Neural crest cell (in vitro differentiated cells): ENCODE data around the gene ZFAND2A. TPM values are rescaled to one million over a fixed set of nuclear protein-coding genes. Genes with fewer than 3 reads are reported as not detected.
"Not testable (repeated sequence)": the region's sequence is repeated elsewhere in the genome, so short reads cannot be mapped to it uniquely, and the experiment has no call there.

Experiments
- DNase-seq: peaks from one replicate; pipeline ENCODE4 v3.0.0; 2021; ENCODE audit warnings: low read depth, mixed read lengths, low spot score
- H3K27ac Mint-ChIP-seq: one replicate; pipeline ENCODE4 v1.8.0; 2021; ENCODE audit warnings: mild to moderate bottlenecking, mixed read lengths; ENCODE audit not compliant: unreplicated experiment
- H3K27me3 Mint-ChIP-seq: 2 replicates; pipeline ENCODE4 v1.8.0; 2021; ENCODE audit warnings: low read depth, mild to moderate bottlenecking, mixed read lengths
- H3K36me3 Mint-ChIP-seq: 2 replicates; pipeline ENCODE4 v1.8.0; 2021; ENCODE audit warnings: low read depth, mild to moderate bottlenecking, mixed read lengths
- H3K4me1 Mint-ChIP-seq: 2 replicates; pipeline ENCODE4 v1.8.0; 2021; ENCODE audit warnings: mixed read lengths
- H3K4me3 Mint-ChIP-seq: one replicate; pipeline ENCODE4 v1.8.0; 2021; ENCODE audit warnings: mild to moderate bottlenecking, mixed read lengths
- H3K9me3 Mint-ChIP-seq: 2 replicates; pipeline ENCODE4 v1.8.0; 2021; ENCODE audit warnings: mixed read lengths
- CTCF ChIP-seq: fragments of 200-600 bp; sonication (generic); conservative IDR thresholded peaks from 2 replicates; pipeline ENCODE4 v1.5.0; 2021; ENCODE audit warnings: antibody characterized with exemption, mild to moderate bottlenecking
- total RNA-seq: library from RNA; stranded (reverse); gene quantifications from 2 replicates; pipeline ENCODE4 v1.2.1, GENCODE V29; 2021

Gene ZFAND2A
- total RNA-seq, 1 donor from 2014 or later: 13.6 TPM

GRCh38 chr7:1164436-1164835 lies 4.4 kb upstream of the ZFAND2A start:
- no peak for TF ChIP-seq CTCF
- peak overlapping the region; percentile 42 for H3K4me3 Mint-ChIP-seq

GRCh38 chr7:1163121-1163520 lies 3.1 kb upstream of the ZFAND2A start:
- H3K4me3 Mint-ChIP-seq: peak overlapping the region; percentile 89
- H3K9me3 Mint-ChIP-seq: no peaks in the 10 kb centered on the region
- H3K27ac Mint-ChIP-seq: peak overlapping the region; percentile 6

More at GRCh38 chr7:1164436-1164835, 4.4 kb upstream of the ZFAND2A start:
- no peaks in the 10 kb centered on the region for H3K27me3 Mint-ChIP-seq
- DNase-seq: no peak
- H3K9me3 Mint-ChIP-seq: no peaks in the 10 kb centered on the region
- H3K4me1 Mint-ChIP-seq: peaks cover 7% of the 10 kb centered on the region
- no peak overlapping the region for H3K27ac Mint-ChIP-seq
- no peaks in the 10 kb centered on the region for H3K36me3 Mint-ChIP-seq

GRCh38 chr7:1160670-1161021 lies 650 bp upstream of the ZFAND2A start:
- H3K9me3 Mint-ChIP-seq: no peaks in the 10 kb centered on the region

More at GRCh38 chr7:1163121-1163520, 3.1 kb upstream of the ZFAND2A start:
- no peaks in the 10 kb centered on the region for H3K36me3 Mint-ChIP-seq
- DNase-seq: no peak
- no peak for TF ChIP-seq CTCF
- peaks cover 18% of the 10 kb centered on the region for H3K4me1 Mint-ChIP-seq
- no peaks in the 10 kb centered on the region for H3K27me3 Mint-ChIP-seq

GRCh38 chr7:1159231-1159630 lies 765 bp downstream of the ZFAND2A start:
- Mint-ChIP-seq H3K4me1 (peaks cover 21% of the 10 kb centered on the region), H3K4me3 (peak overlapping the region; percentile 91)
- not testable (repeated sequence) for H3K36me3 Mint-ChIP-seq, H3K27me3 Mint-ChIP-seq, DNase-seq, H3K27ac Mint-ChIP-seq, H3K9me3 Mint-ChIP-seq

More at GRCh38 chr7:1160670-1161021, 650 bp upstream of the ZFAND2A start:
- H3K4me1 Mint-ChIP-seq: peaks cover 21% of the 10 kb centered on the region
- H3K36me3 Mint-ChIP-seq: no peaks in the 10 kb centered on the region
- TF ChIP-seq CTCF: no peak
- peak overlapping the region; percentile 89 for H3K4me3 Mint-ChIP-seq
- H3K27ac Mint-ChIP-seq: peak overlapping the region; percentile 43
- H3K27me3 Mint-ChIP-seq: no peaks in the 10 kb centered on the region
- no peak for DNase-seq

GRCh38 chr7:1158203-1159126 lies 1.5 kb downstream of the ZFAND2A start:
- Mint-ChIP-seq H3K9me3 (no peaks in the 10 kb centered on the region), H3K4me3 (peak overlapping the region; percentile 91), H3K4me1 (peaks cover 21% of the 10 kb centered on the region), H3K27me3 (no peaks in the 10 kb centered on the region), H3K27ac (no peak overlapping the region), H3K36me3 (peaks cover 3% of the 10 kb centered on the region)
- no peak for DNase-seq
- TF ChIP-seq CTCF: no peak
